ENCODE data around the gene IL3.

GRCh38 chr5:132054697-132055440 is 5.6 kb upstream of the IL3 start:
- no peak for TF ChIP-seq CTCF (IDR thresholded peaks at IDR 0.05)
- TF ChIP-seq POLR2A (IDR thresholded peaks at IDR 0.05; ENCODE audit: low read depth), result no peak
